K562 (cell line): ENCODE data around the gene STK24. TPM values are rescaled to one million over a fixed set of nuclear protein-coding genes. Genes with fewer than 3 reads are reported as not detected.

Experiments used
- ATAC-seq: fragments of 200-7000 bp; cut with Tn5 transposase; 3 replicates; pipeline ENCODE4 v1.9.1; 2020; ENCODE audit warnings: moderate library complexity
- BruUV-seq: library from RNA; stranded (reverse); fragments of 400-500 nt; replicated peaks from 2 replicates; lab custom pipeline; 2021; lab: Mats Ljungman, UMichigan
- CTCF ChIA-PET: fragments of 300-600 bp; formaldehyde crosslinking; extraction: SDS; loops from one replicate; lab custom pipeline; 2021; ENCODE audit warnings: low intra/inter-chr PET ratio; lab: Yijun Ruan, JAX
- POLR2A ChIA-PET: fragments of 300-600, 350-650 bp; sonication (Branson Sonifier 250); formaldehyde crosslinking; extraction: SDS; loops from one replicate; lab custom pipeline; 2021; ENCODE audit warnings: antibody characterized with exemption, inconsistent platforms; lab: Yijun Ruan, JAX
- DNase-seq, 4 experiments: peaks; one replicate each; pipeline versions ENCODE4 v3.0.0 to v3.0.0-alpha.2; 2011 to 2018; ENCODE audit warnings: low spot score in 3 of 4, mixed read lengths in 3 of 4; ENCODE audit errors: extremely low read depth in 1 of 4
- FAIRE-seq: peaks from 2 replicates; lab custom pipeline; 2011; peaks lifted over from hg19 to GRCh38; lab: Jason Lieb, UNC
- H2AFZ ChIP-seq: 2 replicates; pipeline ENCODE4 v1.6.0; 2011; ENCODE audit warnings: low read depth, low read length, control low read depth, inconsistent platforms
- H3K27ac ChIP-seq: fragments of 200-600 bp; 3 replicates; pipeline ENCODE4 v1.8.0; 2011; ENCODE audit warnings: low read depth, mild to moderate bottlenecking, control low read depth, inconsistent platforms, low read length, moderate library complexity, mixed read lengths; ENCODE audit errors: extremely low read depth
- H3K27me3 ChIP-seq, 2 experiments: fragments of 300-600 bp in 1 of 2; 2 replicates in 1 of 2; 3 replicates in 1 of 2; pipeline versions ENCODE4 v1.6.0 to v1.8.0; 2011; ENCODE audit warnings: inconsistent platforms in 2 of 2, low read length in 2 of 2, mild to moderate bottlenecking in 1 of 2, mixed read lengths in 1 of 2, moderate library complexity in 1 of 2; ENCODE audit not compliant: control insufficient read depth in 2 of 2, insufficient read depth in 2 of 2
- H3K36me3 ChIP-seq: fragments of 300-600 bp; 3 replicates; pipeline ENCODE4 v1.8.0; 2011; ENCODE audit warnings: mild to moderate bottlenecking, low read length, inconsistent platforms; ENCODE audit not compliant: control insufficient read depth, insufficient read depth
- H3K4me1 ChIP-seq, 2 experiments: fragments of 200-600 bp in 1 of 2; replicated peaks in 1 of 2; 2 replicates in 1 of 2; 3 replicates in 1 of 2; pipeline versions ENCODE4 v1.5.1 to v1.8.0; 2011; ENCODE audit warnings: inconsistent platforms in 2 of 2, low read length in 2 of 2, mild to moderate bottlenecking in 1 of 2, mixed read lengths in 1 of 2, moderate library complexity in 1 of 2; ENCODE audit not compliant: control insufficient read depth in 2 of 2, insufficient read depth in 2 of 2
- H3K4me2 ChIP-seq: 2 replicates; pipeline ENCODE4 v1.6.1; 2011; ENCODE audit warnings: low read length, control low read depth, inconsistent platforms, mixed read lengths; ENCODE audit not compliant: insufficient read depth
- H3K4me3 ChIP-seq: fragments of 200-600 bp; sonication (generic), shearing (Covaris generic); 2 replicates; pipeline ENCODE4 v1.5.1; 2016; ENCODE audit warnings: control low read depth, inconsistent platforms
- H3K79me2 ChIP-seq: fragments of 200-600 bp; 3 replicates; pipeline ENCODE4 v1.8.0; 2011; ENCODE audit warnings: low read length, inconsistent platforms; ENCODE audit not compliant: control insufficient read depth, insufficient read depth
- H3K9ac ChIP-seq, 2 experiments: 2 replicates each; pipeline versions ENCODE4 v1.6.0 to v1.6.1; 2011; ENCODE audit warnings: low read depth in 2 of 2, low read length in 2 of 2, control low read depth in 1 of 2, inconsistent platforms in 1 of 2, mild to moderate bottlenecking in 1 of 2, mixed read lengths in 1 of 2; ENCODE audit not compliant: insufficient read depth in 1 of 2
- H3K9me1 ChIP-seq: one replicate; pipeline ENCODE4 v1.6.0; 2011; ENCODE audit warnings: inconsistent platforms, mild to moderate bottlenecking, low read length, moderate library complexity; ENCODE audit not compliant: control insufficient read depth, insufficient read depth
- H3K9me3 ChIP-seq: replicated peaks from 2 replicates; pipeline ENCODE4 v1.5.1; 2011; ENCODE audit warnings: low read depth, low read length, inconsistent platforms; ENCODE audit not compliant: control insufficient read depth, insufficient read depth
- H4K20me1 ChIP-seq: replicated peaks from 2 replicates; pipeline ENCODE4 v1.6.1; 2011; ENCODE audit warnings: low read length, inconsistent platforms, mixed read lengths; ENCODE audit not compliant: control insufficient read depth, insufficient read depth
- BHLHE40 ChIP-seq: IDR thresholded peaks from 2 replicates; pipeline ENCODE4 v1.6.1; 2011; ENCODE audit warnings: low read length, improper control_type of control experiment
- FOXA1 ChIP-seq: fragments of 450-650 bp; IDR thresholded peaks from 2 replicates; pipeline ENCODE4 v1.6.1; 2016; ENCODE audit warnings: mild to moderate bottlenecking, borderline replicate concordance
- GABPB1 ChIP-seq: sonication (generic); formaldehyde crosslinking; IDR thresholded peaks from 2 replicates; pipeline ENCODE4 v1.8.0; 2022; ENCODE audit warnings: mild to moderate bottlenecking, missing genetic modification reagents
- NBN ChIP-seq: fragments of 450-650 bp; IDR thresholded peaks from 2 replicates; pipeline ENCODE4 v1.6.1; 2016; ENCODE audit warnings: low read depth, mild to moderate bottlenecking
- NCOA2 ChIP-seq, 2 experiments: fragments of 450-650 bp; IDR thresholded peaks; 2 replicates each; pipeline ENCODE4 v1.6.1; 2018; ENCODE audit warnings: mild to moderate bottlenecking in 2 of 2, moderate library complexity in 1 of 2; ENCODE audit not compliant: partially characterized antibody in 2 of 2
- TBL1XR1 ChIP-seq, 2 experiments: IDR thresholded peaks; 2 replicates each; pipeline ENCODE4 v1.6.1; 2012; ENCODE audit warnings: improper control_type of control experiment in 2 of 2, low read length in 2 of 2, mild to moderate bottlenecking in 1 of 2
- TCF7L2 ChIP-seq: fragments of 150-350 bp; IDR thresholded peaks from 2 replicates; pipeline ENCODE4 v1.6.1; 2016; ENCODE audit warnings: low read depth, mild to moderate bottlenecking, low read length, moderate library complexity
- ZMIZ1 ChIP-seq, 2 experiments: fragments of 150-350 bp in 1 of 2; IDR thresholded peaks; 2 replicates each; pipeline ENCODE4 v1.6.1; 2012 to 2016; ENCODE audit warnings: low read depth in 2 of 2, low read length in 2 of 2, mild to moderate bottlenecking in 1 of 2, moderate library complexity in 1 of 2
- WGBS: fragments of 100-300 bp; shearing (Covaris generic); methylation state at CpG from one replicate; pipeline ENCODE4 v1.1.6; 2016; ENCODE audit warnings: low coverage, mixed read lengths; ENCODE audit not compliant: insufficient coverage; ENCODE audit errors: missing lambda C conversion rate; 5-methylcytosine and 5-hydroxymethylcytosine counted together
- in situ Hi-C: fragments of 300-500 bp; cut with MboI; formaldehyde crosslinking; loops from 4 replicates; pipeline ENCODE4 v1.15.0; 2018; ENCODE audit warnings: inconsistent platforms, mixed read lengths
- intact Hi-C: fragments of 100-400 bp; cut with micrococcal nuclease; formaldehyde crosslinking; loops from 2 replicates; pipeline ENCODE4 v1.14.2; 2022
- polyA plus RNA-seq, 8 experiments: library from polyadenylated mRNA; depleted of rRNA in 4 of 8; stranded (reverse) in 5 of 8; unstranded in 3 of 8; fragments of >200 nt; fragmentation: Nextera tagmentation in 2 of 8; fragmentation: Illumina TruSeq in 1 of 8; extraction: Ambion mirVana in 2 of 8; extraction: Trizol in 1 of 8; gene quantifications; 2 replicates each; pipeline versions ENCODE4 v1.2.1 to v1.2.3, GENCODE V29; 2011 to 2014; ENCODE audit warnings: inconsistent platforms in 1 of 8, missing spikeins in 1 of 8
- total RNA-seq, 7 experiments: library from RNA; depleted of rRNA in 6 of 7; stranded (reverse); fragments of >200 nt in 6 of 7; fragmentation: Illumina TruSeq in 2 of 7; extraction: Trizol in 2 of 7; gene quantifications; 2 replicates each; pipeline versions ENCODE4 v1.2.1 to v1.2.3, GENCODE V29; 2011 to 2021; ENCODE audit warnings: low replicate concordance in 1 of 7
- TF ChIP-seq, protein P1 (sequence below), 2 experiments: fragments of 450-650 bp in 1 of 2; IDR thresholded peaks; 2 replicates each; pipeline ENCODE4 v1.6.1; 2011 to 2017; ENCODE audit warnings: low read depth in 2 of 2, antibody characterized with exemption in 1 of 2, borderline replicate concordance in 1 of 2, low read length in 1 of 2, mild to moderate bottlenecking in 1 of 2, mixed read lengths in 1 of 2; ENCODE audit not compliant: control insufficient read depth in 1 of 2

Gene STK24
- total and polyA plus RNA-seq, 9 of the 15 experiments (the other 6 are each of a cell fraction or from before 2014, with no cell fraction given), result 3.8 to 78.4 (median 28.2) TPM

- TF ChIP-seq, protein P1, sequence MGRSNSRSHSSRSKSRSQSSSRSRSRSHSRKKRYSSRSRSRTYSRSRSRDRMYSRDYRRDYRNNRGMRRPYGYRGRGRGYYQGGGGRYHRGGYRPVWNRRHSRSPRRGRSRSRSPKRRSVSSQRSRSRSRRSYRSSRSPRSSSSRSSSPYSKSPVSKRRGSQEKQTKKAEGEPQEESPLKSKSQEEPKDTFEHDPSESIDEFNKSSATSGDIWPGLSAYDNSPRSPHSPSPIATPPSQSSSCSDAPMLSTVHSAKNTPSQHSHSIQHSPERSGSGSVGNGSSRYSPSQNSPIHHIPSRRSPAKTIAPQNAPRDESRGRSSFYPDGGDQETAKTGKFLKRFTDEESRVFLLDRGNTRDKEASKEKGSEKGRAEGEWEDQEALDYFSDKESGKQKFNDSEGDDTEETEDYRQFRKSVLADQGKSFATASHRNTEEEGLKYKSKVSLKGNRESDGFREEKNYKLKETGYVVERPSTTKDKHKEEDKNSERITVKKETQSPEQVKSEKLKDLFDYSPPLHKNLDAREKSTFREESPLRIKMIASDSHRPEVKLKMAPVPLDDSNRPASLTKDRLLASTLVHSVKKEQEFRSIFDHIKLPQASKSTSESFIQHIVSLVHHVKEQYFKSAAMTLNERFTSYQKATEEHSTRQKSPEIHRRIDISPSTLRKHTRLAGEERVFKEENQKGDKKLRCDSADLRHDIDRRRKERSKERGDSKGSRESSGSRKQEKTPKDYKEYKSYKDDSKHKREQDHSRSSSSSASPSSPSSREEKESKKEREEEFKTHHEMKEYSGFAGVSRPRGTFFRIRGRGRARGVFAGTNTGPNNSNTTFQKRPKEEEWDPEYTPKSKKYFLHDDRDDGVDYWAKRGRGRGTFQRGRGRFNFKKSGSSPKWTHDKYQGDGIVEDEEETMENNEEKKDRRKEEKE (IDR thresholded peaks at IDR 0.05; ENCODE audit: borderline replicate concordance in 1 of 2, control insufficient read depth in 1 of 2, low read depth in 2 of 2, low read length in 1 of 2), result no peak
These were observed 8.0 kb downstream of the STK24 start (continued) for GRCh38 chr13:98568918-98569317.

- no TSS peak for BruUV-seq
- intact Hi-C loops (no loop called here), in situ Hi-C loops (no loop called here)
- peaks cover 8% of the 10 kb centered on the region; the same call in 1 of the 3 replicates for H3K36me3 ChIP-seq
- no peak overlapping the region for H3K27ac ChIP-seq
- 94% methylated on average over 11 of the region's 13 CpGs for WGBS
- ChIA-PET CTCF (no interaction called here), POLR2A (no interaction called here)
- no peaks in the 10 kb centered on the region for H3K27me3 ChIP-seq
- H3K9ac ChIP-seq, result no peak overlapping the region
- DNase-seq, result no peak
- H3K9me3 ChIP-seq, result no peaks in the 10 kb centered on the region
- FAIRE-seq, result no peak
- no peak overlapping the region for H3K4me3 ChIP-seq
- peaks cover 40% of the 10 kb centered on the region for H4K20me1 ChIP-seq
- no peak overlapping the region for H2AFZ ChIP-seq
- peaks cover 8% of the 10 kb centered on the region for H3K9me1 ChIP-seq
- H3K79me2 ChIP-seq, result peaks cover 94% of the 10 kb centered on the region
- H3K4me1 ChIP-seq, result peaks cover 21 to 25% of the 10 kb centered on the region in 2 experiments
- ATAC-seq, result no peak
- H3K4me2 ChIP-seq, result no peak overlapping the region
- TF ChIP-seq NCOA2 (IDR thresholded peaks at IDR 0.05; ENCODE audit: partially characterized antibody in 2 of 2) (no peak), TBL1XR1 (IDR thresholded peaks at IDR 0.05; ENCODE audit: low read length in 2 of 2) (no peak), NBN (no peak), ZMIZ1 (IDR thresholded peaks at IDR 0.05; ENCODE audit: low read depth in 2 of 2, low read length in 2 of 2) (no peak), BHLHE40 (no peak), GABPB1 (no peak), FOXA1 (no peak), TCF7L2 (no peak)
These were observed 9.8 kb downstream of the STK24 start for GRCh38 chr13:98567140-98567539.
